WI38 (cell line): Measurements from ENCODE around the gene EGFR.

ENCODE experiments used
- H3K4me3 ChIP-seq: 2 replicates; pipeline ENCODE4 v1.5.1; 2011; ENCODE audit warnings: low read depth, mild to moderate bottlenecking, control low read depth, low read length
- TF ChIP-seq, protein P1 (sequence below): IDR thresholded peaks from 2 replicates; pipeline ENCODE4 v1.5.1; 2012; ENCODE audit warnings: low read depth, mild to moderate bottlenecking, control low read depth, low read length

The EGFR gene

DNA sequence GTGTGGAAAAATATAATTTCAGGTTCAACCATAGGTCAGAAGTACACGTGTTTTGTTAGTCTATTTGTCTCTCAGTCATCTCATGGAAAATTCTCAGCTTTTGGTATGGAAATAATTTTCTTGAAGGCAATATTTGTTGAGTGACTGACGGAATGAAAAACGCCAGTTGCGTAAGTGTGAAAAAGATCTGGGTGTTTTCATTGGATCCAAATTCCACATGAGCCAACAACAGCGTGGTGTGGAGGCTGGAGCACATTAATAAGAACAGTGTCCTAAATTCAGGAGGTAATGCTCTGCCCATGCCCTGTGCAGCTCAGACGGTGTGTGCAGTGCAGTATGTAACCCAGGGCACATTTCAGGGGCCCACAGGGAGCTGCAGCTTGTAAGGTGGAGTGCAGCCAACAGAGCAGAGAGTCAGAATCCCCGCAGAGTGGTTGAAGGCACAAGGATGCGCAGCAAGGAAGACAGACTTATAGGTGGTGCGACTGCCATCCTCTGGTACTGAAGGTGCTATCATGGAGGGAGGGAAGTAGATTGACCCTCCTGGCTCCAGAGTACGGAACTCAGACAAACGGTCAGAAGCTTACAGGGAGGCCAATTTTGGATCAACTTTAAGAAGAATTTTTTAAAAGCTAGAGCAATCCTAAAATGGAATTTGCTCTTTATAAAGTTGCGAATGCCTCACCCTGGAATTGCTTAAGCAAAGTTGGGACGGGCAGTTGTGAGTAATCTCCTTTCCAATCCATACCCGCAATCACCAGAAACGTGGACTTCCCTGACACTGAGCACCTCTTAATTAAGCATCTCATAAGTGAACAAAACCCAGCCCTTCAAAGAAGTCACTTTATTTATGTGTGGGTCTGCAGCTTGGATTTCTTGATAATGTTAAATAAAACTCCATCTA is 38.0 kb downstream of the EGFR start:
- TF ChIP-seq, protein P1, sequence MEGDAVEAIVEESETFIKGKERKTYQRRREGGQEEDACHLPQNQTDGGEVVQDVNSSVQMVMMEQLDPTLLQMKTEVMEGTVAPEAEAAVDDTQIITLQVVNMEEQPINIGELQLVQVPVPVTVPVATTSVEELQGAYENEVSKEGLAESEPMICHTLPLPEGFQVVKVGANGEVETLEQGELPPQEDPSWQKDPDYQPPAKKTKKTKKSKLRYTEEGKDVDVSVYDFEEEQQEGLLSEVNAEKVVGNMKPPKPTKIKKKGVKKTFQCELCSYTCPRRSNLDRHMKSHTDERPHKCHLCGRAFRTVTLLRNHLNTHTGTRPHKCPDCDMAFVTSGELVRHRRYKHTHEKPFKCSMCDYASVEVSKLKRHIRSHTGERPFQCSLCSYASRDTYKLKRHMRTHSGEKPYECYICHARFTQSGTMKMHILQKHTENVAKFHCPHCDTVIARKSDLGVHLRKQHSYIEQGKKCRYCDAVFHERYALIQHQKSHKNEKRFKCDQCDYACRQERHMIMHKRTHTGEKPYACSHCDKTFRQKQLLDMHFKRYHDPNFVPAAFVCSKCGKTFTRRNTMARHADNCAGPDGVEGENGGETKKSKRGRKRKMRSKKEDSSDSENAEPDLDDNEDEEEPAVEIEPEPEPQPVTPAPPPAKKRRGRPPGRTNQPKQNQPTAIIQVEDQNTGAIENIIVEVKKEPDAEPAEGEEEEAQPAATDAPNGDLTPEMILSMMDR, result no peak
- no peak overlapping the region for H3K4me3 ChIP-seq

DNA sequence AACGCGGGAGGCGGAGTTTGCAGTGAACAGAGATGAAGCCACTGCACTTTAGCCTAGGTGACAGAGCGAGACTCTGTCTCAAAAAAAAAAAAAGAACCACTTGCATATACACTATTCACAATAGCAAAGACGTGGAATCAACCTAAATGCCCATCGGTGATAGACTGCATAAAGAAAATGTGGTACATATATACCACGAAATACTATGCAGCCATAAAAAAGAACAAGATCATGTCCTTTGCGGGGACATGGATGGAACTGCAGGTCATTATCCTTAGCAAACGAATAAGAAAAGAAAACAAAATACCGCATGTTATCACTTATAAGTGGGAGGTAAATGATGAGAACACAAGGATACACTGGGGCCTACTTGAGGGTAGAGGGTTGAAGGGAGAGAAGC is 39.5 kb downstream of the EGFR start:
- TF ChIP-seq, protein P1, result no peak
- H3K4me3 ChIP-seq, result no peak overlapping the region

DNA sequence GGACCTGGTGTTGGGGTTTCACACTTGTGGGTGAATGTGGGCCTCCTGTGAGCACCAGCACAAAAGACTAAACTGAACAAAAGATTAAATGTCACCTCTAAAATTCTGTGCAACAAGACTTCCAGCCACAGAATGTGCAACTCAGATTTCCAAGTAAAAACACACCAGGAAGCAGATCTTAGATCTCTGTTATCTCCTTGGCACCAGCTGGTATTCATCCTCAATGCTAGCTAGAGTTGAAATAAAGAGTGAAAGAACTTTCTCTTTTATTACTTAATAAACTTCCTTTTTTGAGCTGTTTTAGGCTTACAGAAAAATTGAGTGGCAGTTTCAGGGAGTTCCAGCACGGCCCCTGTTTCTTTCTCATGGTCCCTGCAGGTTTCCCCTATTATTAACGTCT is 40.2 kb downstream of the EGFR start:
- TF ChIP-seq, protein P1, result no peak
- H3K4me3 ChIP-seq, result no peak overlapping the region

DNA sequence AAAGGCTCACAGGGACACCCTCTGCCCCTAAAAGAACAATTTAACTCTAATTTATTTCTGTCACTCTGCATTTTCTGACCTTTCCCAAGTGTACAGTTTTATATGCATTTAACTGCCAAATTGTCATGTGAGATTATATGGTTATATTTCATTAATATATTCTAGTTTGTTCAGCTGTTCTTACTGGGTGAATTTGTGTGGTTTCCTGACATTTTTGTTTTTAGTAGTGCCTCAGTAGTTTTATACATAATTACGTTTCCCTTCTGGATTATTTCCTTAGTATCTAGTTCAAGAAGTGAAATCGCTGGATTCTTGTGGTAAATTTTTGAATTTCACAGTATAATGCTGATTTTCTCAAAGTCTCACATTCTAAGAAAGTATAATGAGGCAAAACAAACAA is 41.3 kb downstream of the EGFR start:
- H3K4me3 ChIP-seq, result no peak overlapping the region
- TF ChIP-seq, protein P1, result no peak

DNA sequence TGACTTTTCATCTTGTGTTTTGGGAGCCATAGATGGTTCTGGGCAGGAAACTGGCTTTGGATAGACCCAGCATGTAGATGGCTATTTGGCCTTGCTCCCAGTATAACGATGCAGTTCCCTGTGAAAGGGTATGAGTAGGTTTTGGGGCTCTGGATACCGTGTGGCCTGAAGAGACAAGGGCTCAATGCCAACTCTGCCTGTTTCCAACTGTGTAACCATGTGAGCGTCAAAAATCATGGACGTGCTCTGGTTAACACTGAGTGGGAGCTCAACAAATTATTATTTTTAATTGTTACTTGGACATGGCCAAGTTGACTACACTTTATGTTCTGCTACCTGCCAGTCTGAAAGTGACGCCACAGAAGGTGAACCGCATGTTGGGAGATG is 41.8 kb downstream of the EGFR start:
- no peak overlapping the region for H3K4me3 ChIP-seq
- TF ChIP-seq, protein P1, result no peak

DNA sequence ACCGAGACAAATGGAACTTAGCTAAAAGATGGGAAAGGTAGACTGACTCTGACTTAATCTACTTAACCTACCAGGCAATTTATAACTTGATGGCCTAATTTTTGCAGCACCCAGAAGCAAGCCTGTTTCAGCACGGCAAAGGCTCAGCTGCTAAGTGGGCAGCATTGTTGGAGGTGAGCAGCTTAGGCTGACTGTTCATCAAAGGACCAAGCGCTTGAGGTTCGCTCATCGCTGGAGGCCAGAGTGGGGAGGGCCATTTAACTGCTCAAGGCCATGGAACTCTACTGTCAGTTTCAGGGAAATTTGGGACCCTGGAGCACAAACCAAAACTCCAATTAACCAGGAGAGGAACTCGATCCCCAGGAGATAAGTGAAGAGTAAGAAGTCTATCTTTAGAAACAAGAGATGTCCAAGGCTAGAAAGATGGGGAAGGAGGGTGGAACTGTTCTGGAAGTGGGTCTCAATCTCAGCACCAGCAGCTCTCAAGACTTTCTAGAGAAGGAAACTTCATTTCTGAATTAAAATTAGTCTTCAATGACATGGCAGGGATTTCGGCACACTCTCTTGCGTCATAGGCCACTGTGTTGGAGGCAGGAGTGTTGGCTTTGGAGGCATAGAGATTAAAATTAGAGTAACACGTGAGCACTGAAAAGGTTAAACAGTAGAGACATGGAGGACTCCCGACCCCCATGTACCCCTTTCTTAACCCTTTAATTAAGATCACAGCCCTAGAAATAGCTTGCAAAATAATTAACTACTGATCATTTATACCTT is 43.1 kb downstream of the EGFR start:
- TF ChIP-seq, protein P1, result no peak

DNA sequence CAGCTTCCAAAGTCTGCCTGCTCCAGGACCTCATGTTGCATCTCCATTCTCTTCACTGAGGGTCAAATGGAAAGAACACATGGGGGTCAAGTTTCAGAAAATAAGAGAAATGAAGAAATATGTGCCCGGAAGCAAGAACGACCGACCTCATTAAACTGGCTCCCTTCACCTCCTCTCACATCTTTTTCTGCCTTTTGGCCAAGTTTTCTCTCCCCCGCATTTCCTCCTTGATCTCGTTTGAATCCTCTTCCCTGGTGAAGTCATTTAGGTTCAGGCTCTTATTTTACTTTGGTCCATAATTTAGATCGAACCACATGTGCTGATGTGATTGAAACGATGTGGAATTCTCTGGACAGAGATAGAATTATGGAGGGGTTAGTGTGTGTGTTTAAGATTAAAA is 44.2 kb downstream of the EGFR start:
- no peak overlapping the region for H3K4me3 ChIP-seq
- TF ChIP-seq, protein P1, result no peak

More for the DNA sequence above, 43.1 kb downstream of the EGFR start:
- no peak overlapping the region for H3K4me3 ChIP-seq
